Naive B cell (primary cell): Measurements from ENCODE around the gene ADH4. TPM values are rescaled to one million over a fixed set of nuclear protein-coding genes. Genes with fewer than 3 reads are reported as not detected.
"Not testable (repeated sequence)": the region's sequence is repeated elsewhere in the genome, so short reads cannot be mapped to it uniquely, and the experiment has no call there.

ENCODE experiments used
- ATAC-seq, 2 donors: fragments of 150-1000 bp; cut with Tn5 transposase; 2 replicates each; pipeline ENCODE4 v1.10.0; 2021; ENCODE audit warnings: low read depth in 2 of 2, mild to moderate bottlenecking in 2 of 2, moderate library complexity in 2 of 2
- DNase-seq: peaks from one replicate; pipeline ENCODE4 v3.0.0; 2022
- H3K27ac Mint-ChIP-seq, 6 donors: one replicate each; pipeline ENCODE4 v1.8.0; 2020 to 2022; ENCODE audit warnings: mild to moderate bottlenecking in 6 of 6, mixed read lengths in 6 of 6, moderate library complexity in 5 of 6, inconsistent platforms in 2 of 6
- H3K27me3 Mint-ChIP-seq, 3 donors: one replicate each; pipeline ENCODE4 v1.8.0; 2021 to 2022; ENCODE audit warnings: mixed read lengths in 3 of 3, mild to moderate bottlenecking in 1 of 3
- H3K36me3 Mint-ChIP-seq, 2 donors: one replicate each; pipeline ENCODE4 v1.8.0; 2020 to 2022; ENCODE audit warnings: mixed read lengths in 2 of 2, inconsistent platforms in 1 of 2, mild to moderate bottlenecking in 1 of 2
- H3K4me1 Mint-ChIP-seq, 3 donors: one replicate each; pipeline ENCODE4 v1.8.0; 2020 to 2022; ENCODE audit warnings: mixed read lengths in 3 of 3, inconsistent platforms in 1 of 3, mild to moderate bottlenecking in 1 of 3, moderate library complexity in 1 of 3
- H3K4me3 Mint-ChIP-seq, 8 donors: one replicate each; pipeline ENCODE4 v1.8.0; 2020 to 2022; ENCODE audit warnings: mild to moderate bottlenecking in 8 of 8, mixed read lengths in 8 of 8, moderate library complexity in 8 of 8, inconsistent platforms in 2 of 8
- H3K9me3 Mint-ChIP-seq, 7 donors: one replicate each; pipeline ENCODE4 v1.8.0; 2020 to 2022; ENCODE audit warnings: mixed read lengths in 7 of 7, mild to moderate bottlenecking in 5 of 7, inconsistent platforms in 2 of 7, moderate library complexity in 1 of 7
- polyA plus RNA-seq, 6 donors: library from polyadenylated mRNA; unstranded; fragments of 300-500 nt; fragmentation: Illumina TruSeq; gene quantifications; one replicate each; pipeline ENCODE4 v1.2.3, GENCODE V29; 2021; ENCODE audit warnings: low read depth in 6 of 6

The ADH4 gene
- polyA plus RNA-seq: not detected

DNA sequence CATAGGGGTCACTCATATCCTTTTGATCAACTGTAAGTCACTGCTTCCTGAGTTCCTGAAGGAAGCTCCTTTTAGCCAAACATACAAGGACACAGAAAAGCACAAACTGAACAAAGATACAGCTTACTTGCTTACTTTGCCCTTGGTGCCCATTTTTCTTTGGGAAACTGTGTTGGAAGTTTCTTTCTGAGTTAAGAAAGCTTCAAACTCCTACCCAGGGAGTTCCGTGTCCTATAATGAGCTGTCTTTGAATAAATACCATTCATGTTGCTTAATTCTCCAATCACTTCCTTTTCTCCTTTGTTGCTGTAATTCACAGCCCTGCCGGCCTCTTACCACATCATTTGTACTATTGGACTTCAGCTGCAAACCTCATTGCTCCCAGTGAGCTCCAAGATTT, at the start of gene ADH4:
TSS of gene ADH4 (minus strand) at position 228 of the 400 bp plus-strand sequence. CDS start at position 153, 75 bp downstream.
- H3K4me3 Mint-ChIP-seq: no peak within 1 kb of the TSS
- ATAC-seq: no peak
- no peaks in the 10 kb centered on the region for H3K4me1 Mint-ChIP-seq
- peaks cover 0 to 4% (median 0%) of the 10 kb centered on the region in 3 donors for H3K27me3 Mint-ChIP-seq
- no peaks in the 10 kb centered on the region for H3K9me3 Mint-ChIP-seq
- no peak for DNase-seq
- H3K36me3 Mint-ChIP-seq: no peaks in the 10 kb centered on the region
- H3K27ac Mint-ChIP-seq: no peak within 1 kb of the TSS

DNA sequence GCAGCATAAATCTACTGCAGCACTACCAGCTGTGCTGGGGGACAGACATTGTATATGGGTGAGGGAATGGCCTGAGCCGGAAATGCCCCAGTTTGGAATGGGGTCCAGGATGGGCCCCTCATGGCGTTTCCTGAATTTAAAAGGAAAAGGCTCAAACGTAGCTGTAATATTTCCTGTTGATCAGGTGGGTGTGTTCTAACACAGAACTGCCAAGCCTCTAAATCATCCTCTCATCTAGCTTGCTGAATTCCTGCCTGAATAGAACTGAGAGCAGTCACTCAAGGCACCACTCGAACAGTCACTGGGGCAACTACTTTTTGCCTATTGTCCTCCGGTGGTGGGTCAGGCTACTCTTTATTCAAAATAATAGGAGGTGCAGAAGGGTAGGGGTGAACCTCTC, 46.2 kb upstream of the ADH4 start:
- H3K4me1 Mint-ChIP-seq: no peaks in the 10 kb centered on the region
- peaks cover 10 to 41% of the 10 kb centered on the region in 2 donors for H3K36me3 Mint-ChIP-seq
- no peak overlapping the region for H3K4me3 Mint-ChIP-seq
- H3K9me3 Mint-ChIP-seq: peaks cover 6 to 55% (median 31%) of the 10 kb centered on the region in 7 donors
- no peaks in the 10 kb centered on the region for H3K27me3 Mint-ChIP-seq
- DNase-seq: no peak
- no peak for ATAC-seq
- H3K27ac Mint-ChIP-seq: no peak overlapping the region

DNA sequence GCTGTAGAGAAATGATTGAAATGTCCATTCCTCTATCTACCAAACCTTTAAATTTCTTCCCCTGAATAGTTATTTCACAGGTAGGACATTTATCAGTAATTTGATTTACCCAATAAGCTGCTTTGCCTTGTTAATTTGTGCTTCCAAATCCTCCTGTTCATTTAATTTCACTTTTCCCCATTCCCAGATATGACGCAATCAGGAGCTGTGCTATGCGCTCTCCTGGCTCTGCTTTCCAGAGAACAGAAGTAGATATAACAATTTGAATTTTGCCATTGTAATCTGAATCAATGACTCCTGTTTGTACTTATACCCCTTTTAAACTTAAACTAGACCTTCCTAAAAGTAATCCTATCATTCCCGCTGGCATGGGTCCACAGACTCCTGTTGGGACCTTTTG, 45.8 kb upstream of the ADH4 start:
- H3K4me1 Mint-ChIP-seq, H3K4me3 Mint-ChIP-seq, H3K27ac Mint-ChIP-seq, H3K27me3 Mint-ChIP-seq, ATAC-seq, DNase-seq: not testable (repeated sequence)
- H3K36me3 Mint-ChIP-seq: peaks cover 10 to 46% of the 10 kb centered on the region in 2 donors
- peaks cover 9 to 59% (median 32%) of the 10 kb centered on the region in 7 donors for H3K9me3 Mint-ChIP-seq

DNA sequence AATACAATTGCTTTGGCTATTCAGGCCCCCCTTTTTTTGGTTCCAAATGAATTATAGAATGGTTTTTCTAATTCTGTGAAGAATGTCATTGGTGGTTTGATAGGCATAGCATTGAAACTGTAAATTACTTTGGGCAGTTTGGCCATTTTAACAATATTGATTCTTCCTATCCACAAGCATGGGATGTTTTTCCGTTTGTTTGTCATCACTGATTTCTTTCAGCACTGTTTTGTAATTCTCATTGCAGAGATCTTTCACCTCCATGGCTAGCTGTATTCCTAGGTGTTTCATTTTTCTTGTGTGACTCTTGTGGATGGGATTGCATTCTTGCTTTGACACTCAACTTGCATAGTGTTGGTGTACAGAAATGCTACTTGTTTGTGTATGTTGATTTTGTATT, 41.9 kb upstream of the ADH4 start:
- Mint-ChIP-seq H3K4me1 (no peaks in the 10 kb centered on the region), H3K27ac (no peak overlapping the region), H3K9me3 (peaks cover 9 to 56% (median 32%) of the 10 kb centered on the region in 7 donors), H3K4me3 (no peak overlapping the region), H3K36me3 (peaks cover 16 to 53% of the 10 kb centered on the region in 2 donors), H3K27me3 (no peaks in the 10 kb centered on the region)
- no peak for DNase-seq
- ATAC-seq: no peak

DNA sequence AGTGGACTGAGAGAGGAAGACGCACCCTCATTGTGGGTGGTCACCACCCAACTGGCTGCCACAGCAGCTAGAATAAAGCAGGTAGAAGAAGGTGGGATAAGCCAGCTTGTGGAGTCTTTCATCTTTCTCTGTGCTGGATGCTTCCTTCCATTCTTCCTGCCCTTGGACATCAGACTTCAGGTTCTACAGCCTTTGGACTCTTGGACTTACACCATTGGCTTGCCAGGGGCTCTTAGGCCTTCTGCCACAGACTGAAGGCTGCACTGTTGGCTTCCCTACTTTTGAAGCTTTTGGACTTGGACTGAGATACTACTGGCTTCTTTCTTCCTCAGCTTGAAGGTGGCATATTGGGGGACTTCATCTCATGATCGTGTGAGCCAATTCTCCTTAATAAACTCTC, 41.5 kb upstream of the ADH4 start:
- no peak for ATAC-seq
- no peaks in the 10 kb centered on the region for H3K4me1 Mint-ChIP-seq
- H3K4me3 Mint-ChIP-seq: no peak overlapping the region
- peaks cover 16 to 48% of the 10 kb centered on the region in 2 donors for H3K36me3 Mint-ChIP-seq
- H3K9me3 Mint-ChIP-seq: peaks cover 6 to 51% (median 27%) of the 10 kb centered on the region in 7 donors
- DNase-seq: no peak
- no peak overlapping the region for H3K27ac Mint-ChIP-seq
- H3K27me3 Mint-ChIP-seq: no peaks in the 10 kb centered on the region

DNA sequence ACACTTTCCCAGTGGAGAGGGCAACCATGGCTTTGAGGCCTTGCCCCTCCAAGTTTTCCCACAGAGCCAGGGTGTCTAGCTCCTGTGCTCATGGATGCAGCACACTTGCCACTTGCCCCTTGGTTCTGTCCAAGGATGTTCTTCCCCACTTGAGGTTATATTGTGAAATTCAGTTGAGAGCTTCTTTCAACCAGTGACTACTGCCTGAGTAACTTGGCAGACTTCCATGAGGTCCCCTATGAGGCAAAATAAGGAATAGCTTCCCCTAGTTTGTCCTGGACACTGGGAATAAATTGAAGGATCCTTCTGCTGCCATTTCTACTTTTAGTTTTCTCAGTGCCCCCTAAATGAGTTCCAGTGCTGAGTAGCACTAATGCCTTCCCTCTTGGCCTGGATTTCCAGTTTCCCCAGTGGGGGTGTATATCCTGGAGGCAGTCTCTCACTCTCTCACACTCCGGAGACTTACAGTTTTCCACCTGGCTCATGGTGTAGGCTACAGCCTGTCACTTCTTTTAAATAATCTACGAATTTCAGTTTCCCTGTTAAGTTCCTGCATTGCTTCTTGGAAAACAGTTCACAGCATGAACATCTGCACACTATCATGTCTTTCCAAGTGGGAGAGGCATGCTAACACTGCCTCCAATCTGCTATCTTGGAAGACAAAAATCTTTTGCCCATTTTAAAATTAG, 36.4 kb upstream of the ADH4 start:
- Mint-ChIP-seq H3K27ac (no peak overlapping the region), H3K27me3 (peaks cover 0 to 5% (median 0%) of the 10 kb centered on the region in 3 donors), H3K36me3 (peaks cover 16 to 29% of the 10 kb centered on the region in 2 donors), H3K9me3 (peaks cover 11 to 42% (median 24%) of the 10 kb centered on the region in 7 donors), H3K4me1 (no peaks in the 10 kb centered on the region), H3K4me3 (no peak overlapping the region)
- ATAC-seq (no peak), DNase-seq (no peak)

DNA sequence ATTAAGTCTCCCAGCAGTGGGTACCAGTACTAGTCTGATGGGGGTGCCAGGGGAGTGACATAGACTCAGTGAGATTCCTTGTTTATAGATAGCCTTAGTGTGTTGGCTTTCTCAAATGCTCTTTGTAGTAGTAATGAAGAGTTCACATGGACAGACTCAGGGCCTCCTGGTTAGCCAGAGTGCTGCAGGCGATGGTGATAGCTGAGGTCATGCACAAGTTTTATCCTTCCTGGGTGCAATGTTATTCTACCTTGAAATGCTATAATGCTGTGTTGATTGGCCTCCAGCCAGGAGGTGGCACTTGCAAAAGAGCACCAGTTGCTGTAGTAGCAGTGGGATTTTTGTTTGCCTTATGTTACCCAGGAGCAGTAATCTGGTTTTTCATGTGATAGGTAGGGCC, 35.5 kb upstream of the ADH4 start:
- ATAC-seq (no peak), DNase-seq (no peak)
- Mint-ChIP-seq H3K27me3 (peaks cover 0 to 5% (median 0%) of the 10 kb centered on the region in 3 donors), H3K4me1 (no peaks in the 10 kb centered on the region), H3K36me3 (peaks cover 21 to 28% of the 10 kb centered on the region in 2 donors), H3K9me3 (peaks cover 7 to 36% (median 25%) of the 10 kb centered on the region in 7 donors), H3K4me3 (no peak overlapping the region), H3K27ac (peak overlapping the region in 1 of 6 donors; percentile 2)

DNA sequence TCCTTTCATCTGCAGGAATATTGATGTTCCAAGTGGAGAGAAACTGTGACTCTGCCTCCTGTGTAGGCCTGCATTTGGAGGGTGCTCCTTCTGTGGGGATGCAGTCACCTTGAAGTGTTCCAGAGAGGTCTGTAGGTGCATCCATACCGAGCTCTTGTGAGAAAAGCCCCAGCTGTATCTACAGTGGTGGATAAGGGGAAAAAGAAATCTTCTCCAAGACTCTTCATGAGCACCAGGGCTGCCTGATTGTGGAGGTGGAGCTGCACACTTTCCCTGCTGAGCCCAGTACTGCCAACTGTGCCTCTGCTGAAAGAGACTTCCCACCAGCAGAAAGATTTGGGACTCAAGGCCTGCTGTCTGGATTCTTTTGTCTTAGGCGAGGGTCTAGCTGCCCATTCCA, 35.1 kb upstream of the ADH4 start:
- no peak for DNase-seq
- Mint-ChIP-seq H3K9me3 (peaks cover 11 to 35% (median 26%) of the 10 kb centered on the region in 7 donors), H3K27ac (peak overlapping the region in 1 of 6 donors; percentile 2), H3K27me3 (peaks cover 0 to 5% (median 0%) of the 10 kb centered on the region in 3 donors), H3K4me1 (no peaks in the 10 kb centered on the region), H3K36me3 (peaks cover 19 to 24% of the 10 kb centered on the region in 2 donors), H3K4me3 (no peak overlapping the region)
- ATAC-seq: no peak

DNA sequence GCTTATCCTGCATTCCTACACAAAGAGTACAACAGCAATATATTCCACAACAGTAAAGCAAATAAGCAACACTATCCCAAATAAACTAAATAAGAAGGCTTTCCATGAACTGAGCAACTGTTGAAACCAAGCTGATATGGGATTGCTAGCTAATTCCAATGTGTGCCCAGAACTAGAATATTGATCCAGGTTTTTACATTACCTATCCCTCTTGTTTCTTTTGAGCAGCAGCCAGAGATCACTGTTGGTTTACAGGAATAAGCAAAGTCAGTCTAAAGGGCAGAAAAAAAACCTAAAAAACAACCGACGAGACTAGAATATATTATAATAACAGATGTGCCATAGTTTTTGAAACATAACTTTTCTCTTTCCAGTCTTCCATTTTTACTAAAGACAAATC, 22.4 kb upstream of the ADH4 start:
- ATAC-seq: no peak

DNA sequence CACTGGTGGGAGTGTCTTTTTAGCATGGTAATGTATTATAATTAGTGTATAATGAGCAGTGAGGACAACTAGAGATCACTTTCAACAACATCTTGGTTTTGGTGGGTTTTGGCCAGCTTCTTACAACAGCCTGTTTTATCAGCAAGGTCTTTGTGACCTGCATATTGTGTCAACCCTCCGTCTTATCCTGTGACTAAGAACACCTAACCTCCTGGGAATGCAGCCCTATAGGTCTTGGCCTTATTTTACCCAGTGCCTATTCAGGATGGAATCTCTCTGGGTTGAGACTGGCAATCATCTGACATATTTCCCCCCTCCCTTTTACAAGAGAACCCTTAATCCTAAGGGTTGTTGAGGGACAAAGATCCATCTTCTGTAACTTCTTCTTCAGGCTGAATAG, 21.9 kb upstream of the ADH4 start:
- DNase-seq: no peak
- ATAC-seq: no peak
- H3K27ac Mint-ChIP-seq: peak overlapping the region in 1 of 6 donors; percentile 5
- no peaks in the 10 kb centered on the region for H3K36me3 Mint-ChIP-seq
- no peaks in the 10 kb centered on the region for H3K27me3 Mint-ChIP-seq
- H3K9me3 Mint-ChIP-seq: peaks cover 3 to 14% (median 7%) of the 10 kb centered on the region in 7 donors
- no peak overlapping the region for H3K4me3 Mint-ChIP-seq
- H3K4me1 Mint-ChIP-seq: peaks cover 0 to 3% (median 0%) of the 10 kb centered on the region in 3 donors

More for the DNA sequence above, 22.4 kb upstream of the ADH4 start:
- H3K27me3 Mint-ChIP-seq: no peaks in the 10 kb centered on the region
- H3K4me3 Mint-ChIP-seq: no peak overlapping the region
- no peak overlapping the region for H3K27ac Mint-ChIP-seq
- H3K4me1 Mint-ChIP-seq: peaks cover 0 to 3% (median 0%) of the 10 kb centered on the region in 3 donors
- no peaks in the 10 kb centered on the region for H3K36me3 Mint-ChIP-seq
- DNase-seq: no peak
- H3K9me3 Mint-ChIP-seq: peaks cover 3 to 14% (median 7%) of the 10 kb centered on the region in 7 donors

DNA sequence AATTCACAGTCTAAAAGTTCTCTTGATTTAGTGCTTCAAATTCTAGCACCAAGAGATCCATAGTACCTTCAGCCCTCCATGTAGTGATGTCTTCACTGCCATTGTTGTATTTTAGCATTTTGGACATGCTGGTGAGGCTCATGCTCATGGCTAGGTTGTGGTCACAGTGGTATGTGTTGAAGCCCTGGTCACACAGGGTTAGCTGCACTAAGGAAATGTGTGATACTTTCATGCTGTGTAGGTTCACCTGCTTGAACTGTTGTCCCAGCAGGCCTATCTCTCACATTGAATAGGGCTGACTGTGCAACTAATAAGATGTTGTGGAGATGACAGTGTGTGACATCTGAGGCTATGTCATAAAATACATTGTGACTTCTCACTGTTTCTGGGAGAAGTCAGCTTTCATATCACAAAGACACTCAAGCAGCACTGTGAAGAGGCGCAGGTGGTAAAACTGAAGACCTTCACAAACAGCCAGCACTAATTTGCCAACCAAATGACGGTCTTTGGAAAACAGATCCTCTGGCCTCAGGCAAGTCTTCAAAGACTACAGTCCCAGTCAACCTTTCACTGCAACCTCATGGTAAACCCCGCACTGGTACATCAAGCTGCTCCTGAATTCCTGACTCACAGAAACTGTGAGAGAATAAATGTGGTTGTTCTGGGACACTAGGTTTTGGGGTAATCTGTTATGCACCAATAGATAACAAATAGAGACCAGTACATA, 17.4 kb upstream of the ADH4 start:
- no peak overlapping the region for H3K27ac Mint-ChIP-seq
- no peak overlapping the region for H3K4me3 Mint-ChIP-seq

DNA sequence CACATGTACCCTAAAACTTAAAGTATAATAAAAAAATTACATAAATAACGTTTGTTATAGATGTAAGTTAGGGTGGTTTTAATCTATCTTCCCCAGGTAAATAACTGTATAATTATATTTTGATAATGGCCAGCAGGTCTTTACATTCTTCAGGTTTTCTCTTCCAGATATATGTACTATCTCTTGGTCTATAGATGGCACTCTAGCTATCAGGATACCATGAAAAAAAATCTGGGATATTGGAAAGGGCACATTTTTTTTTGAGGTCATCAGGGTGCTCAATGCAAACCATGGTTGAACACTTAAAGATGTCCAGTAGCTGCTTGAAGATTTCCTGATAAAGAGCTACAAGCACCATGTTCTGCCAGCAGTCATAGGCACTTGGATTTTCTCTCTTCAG, 15.6 kb upstream of the ADH4 start:
- no peaks in the 10 kb centered on the region for H3K4me1 Mint-ChIP-seq
- peaks cover 0 to under 1% (median 0%) of the 10 kb centered on the region in 7 donors for H3K9me3 Mint-ChIP-seq
- H3K36me3 Mint-ChIP-seq: no peaks in the 10 kb centered on the region
- DNase-seq (no peak), ATAC-seq (no peak)
- H3K27ac Mint-ChIP-seq: no peak overlapping the region
- H3K27me3 Mint-ChIP-seq: peaks cover 0 to 3% (median 0%) of the 10 kb centered on the region in 3 donors
- no peak overlapping the region for H3K4me3 Mint-ChIP-seq

More for the DNA sequence above, 17.4 kb upstream of the ADH4 start:
- peaks cover 0 to 7% (median 0%) of the 10 kb centered on the region in 7 donors for H3K9me3 Mint-ChIP-seq
- no peaks in the 10 kb centered on the region for H3K4me1 Mint-ChIP-seq
- no peak for ATAC-seq
- H3K36me3 Mint-ChIP-seq: no peaks in the 10 kb centered on the region
- no peak for DNase-seq
- no peaks in the 10 kb centered on the region for H3K27me3 Mint-ChIP-seq

DNA sequence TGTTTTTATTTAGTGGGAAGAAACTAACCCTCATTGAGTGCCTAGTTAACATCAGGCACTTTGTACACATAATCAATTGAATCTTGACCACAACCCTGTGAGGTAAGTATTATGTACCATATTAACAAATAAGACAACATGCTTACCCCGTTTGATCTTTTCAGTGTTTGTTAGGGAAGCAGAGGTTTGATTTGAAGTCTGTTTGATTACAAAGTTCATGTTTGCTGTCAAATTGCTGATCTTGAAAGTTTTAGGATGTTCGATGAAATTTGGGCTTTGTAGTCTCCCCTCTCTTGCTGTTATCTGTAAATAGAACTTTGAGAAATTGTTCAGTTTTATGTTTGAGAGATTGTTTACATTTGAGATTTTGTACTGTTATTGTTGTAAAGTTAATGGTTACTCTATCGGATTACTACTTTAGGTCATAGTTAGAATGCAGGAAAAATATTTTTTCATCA, 13.4 kb upstream of the ADH4 start:
- Mint-ChIP-seq H3K27me3 (peaks cover 0 to 7% (median 0%) of the 10 kb centered on the region in 3 donors), H3K9me3 (peaks cover 0 to 7% (median 0%) of the 10 kb centered on the region in 7 donors), H3K36me3 (no peaks in the 10 kb centered on the region), H3K27ac (no peak overlapping the region), H3K4me1 (no peaks in the 10 kb centered on the region), H3K4me3 (no peak overlapping the region)
- ATAC-seq (no peak), DNase-seq (no peak)

DNA sequence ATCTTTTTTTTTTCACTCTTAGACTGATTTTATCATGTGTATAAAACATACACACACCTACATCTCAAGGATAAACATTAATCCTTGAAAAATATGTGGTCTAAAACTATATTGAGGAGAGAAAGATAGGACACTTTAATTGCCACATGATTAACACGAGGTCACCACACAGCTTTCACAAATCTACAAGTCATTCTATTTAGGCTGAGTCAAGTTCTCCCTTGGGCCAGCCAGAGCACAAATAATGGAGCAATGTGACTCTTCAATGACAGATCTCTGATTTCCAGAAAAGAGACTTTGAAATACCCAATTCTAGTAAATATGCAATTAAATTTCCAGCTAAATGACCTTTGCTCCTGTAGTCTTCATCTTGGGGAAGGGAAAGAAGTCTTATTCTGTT, 12.9 kb upstream of the ADH4 start:
- Mint-ChIP-seq H3K9me3 (peaks cover 0 to 10% (median 0%) of the 10 kb centered on the region in 7 donors), H3K4me3 (no peak overlapping the region), H3K4me1 (no peaks in the 10 kb centered on the region), H3K27me3 (peaks cover 0 to 7% (median 0%) of the 10 kb centered on the region in 3 donors), H3K36me3 (no peaks in the 10 kb centered on the region), H3K27ac (no peak overlapping the region)
- ATAC-seq: no peak
- no peak for DNase-seq
